RCC 7860 (cell line): ENCODE measurements around the gene ICE2.

Experiments
- DNase-seq: peaks from one replicate; pipeline ENCODE4 v3.0.0-alpha.2; 2015; ENCODE audit warnings: low spot score
- FAIRE-seq: peaks from 2 replicates; lab custom pipeline; 2012; peaks lifted over from hg19 to GRCh38; lab: Jason Lieb, UNC

The ICE2 gene

DNA sequence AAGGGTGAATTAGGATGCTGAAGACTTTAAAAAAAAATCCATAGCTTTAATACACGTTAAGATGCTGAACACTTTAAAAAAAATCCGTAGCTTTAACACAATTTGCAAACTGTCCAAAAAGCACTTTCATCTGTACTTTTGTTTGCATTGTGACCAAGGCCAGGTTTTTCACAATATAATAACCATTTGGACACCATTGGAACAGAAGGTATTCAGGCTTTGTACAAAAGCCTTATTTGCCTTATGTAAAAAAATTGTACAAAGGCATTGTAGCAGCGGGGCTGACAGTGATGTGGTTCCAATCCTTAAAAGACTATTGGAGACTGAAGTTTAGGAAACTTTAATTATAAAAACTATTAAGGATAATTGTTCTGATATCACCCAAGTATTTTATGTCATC is 15.2 kb upstream of the ICE2 start:
- FAIRE-seq (no peak), DNase-seq (no peak)

- FAIRE-seq, result no peak
- no peak for DNase-seq
These were observed 14.2 kb upstream of the ICE2 start for GRCh38 chr15:60493166-60493565.

DNA sequence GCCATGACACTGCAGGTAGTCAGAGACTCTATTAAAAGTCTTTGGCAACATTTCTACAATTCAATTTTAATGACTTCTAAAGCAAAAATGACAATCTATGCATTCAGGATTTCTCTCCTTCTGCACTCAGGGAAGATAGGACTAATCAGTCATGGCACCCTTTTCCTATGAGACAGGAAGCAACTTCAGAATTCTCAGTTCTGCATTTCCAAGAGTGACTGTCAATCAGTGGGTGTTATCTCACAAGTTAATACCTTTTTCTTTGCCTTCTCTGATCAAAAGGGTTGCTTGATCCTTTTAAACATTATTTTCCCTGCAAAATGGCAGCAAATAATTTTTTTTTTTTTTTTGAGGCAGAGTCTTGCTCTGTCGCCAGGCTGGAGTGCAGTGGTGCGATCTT is 7.8 kb upstream of the ICE2 start:
- FAIRE-seq (no peak), DNase-seq (no peak)

DNA sequence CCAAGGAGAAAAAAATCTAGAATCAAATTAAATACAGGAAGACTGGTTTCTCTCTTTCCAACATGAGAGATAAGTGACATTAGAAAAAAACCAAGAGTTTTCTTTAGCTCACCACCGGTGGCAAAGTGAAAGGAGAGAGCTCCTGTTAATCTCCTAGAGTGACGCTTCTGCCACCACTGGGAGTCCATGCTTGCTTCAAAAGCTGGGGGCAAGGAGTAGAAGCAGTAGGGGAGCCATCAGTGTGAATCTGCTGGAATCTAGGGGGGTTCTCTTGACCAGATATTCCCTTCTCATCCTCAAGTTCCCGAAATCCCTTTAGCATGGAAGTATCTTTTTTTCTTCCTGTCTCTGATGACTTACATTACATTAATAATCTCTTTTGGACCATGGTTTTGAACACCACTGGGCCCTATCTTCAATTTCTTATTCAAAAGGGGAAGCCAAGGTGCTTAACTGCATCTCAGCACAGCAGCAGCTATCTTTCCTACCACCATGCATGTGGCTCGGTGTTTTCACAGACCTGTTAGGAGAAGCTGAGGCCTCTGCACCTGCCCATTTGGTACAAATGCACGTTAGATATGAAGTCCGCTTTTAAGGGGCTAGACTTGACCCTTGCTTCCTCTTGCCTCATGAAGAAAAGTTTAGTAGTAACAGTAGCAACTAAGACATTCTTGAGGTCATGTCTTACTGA is 6.6 kb upstream of the ICE2 start:
- DNase-seq, result no peak
- no peak for FAIRE-seq

DNA sequence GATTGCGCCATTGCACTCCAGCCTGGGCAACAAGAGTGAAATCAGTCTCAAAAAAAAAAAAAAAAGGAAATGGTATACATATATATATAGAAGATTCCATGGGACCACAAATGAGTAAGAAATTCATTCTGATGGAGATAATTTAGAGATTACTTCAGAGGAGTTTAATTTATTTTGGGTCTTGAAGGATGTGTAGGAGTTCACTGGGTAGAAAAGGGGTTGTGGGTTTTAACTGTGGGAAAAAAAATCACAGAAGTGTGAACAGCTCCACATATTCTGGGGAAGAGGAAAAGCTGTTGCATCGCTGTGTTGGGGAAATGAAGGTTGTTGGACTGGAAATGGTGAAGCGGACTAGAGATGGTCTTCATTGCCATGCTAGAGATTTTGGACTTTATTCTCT is 4.1 kb upstream of the ICE2 start:
- DNase-seq (no peak), FAIRE-seq (no peak)

GRCh38 chr15:60480888-60481287 is 1.9 kb upstream of the ICE2 start:
- FAIRE-seq (no peak), DNase-seq (no peak)

- no peak for FAIRE-seq
- no peak for DNase-seq
These were observed 1.2 kb upstream of the ICE2 start for GRCh38 chr15:60480149-60480548.

DNA sequence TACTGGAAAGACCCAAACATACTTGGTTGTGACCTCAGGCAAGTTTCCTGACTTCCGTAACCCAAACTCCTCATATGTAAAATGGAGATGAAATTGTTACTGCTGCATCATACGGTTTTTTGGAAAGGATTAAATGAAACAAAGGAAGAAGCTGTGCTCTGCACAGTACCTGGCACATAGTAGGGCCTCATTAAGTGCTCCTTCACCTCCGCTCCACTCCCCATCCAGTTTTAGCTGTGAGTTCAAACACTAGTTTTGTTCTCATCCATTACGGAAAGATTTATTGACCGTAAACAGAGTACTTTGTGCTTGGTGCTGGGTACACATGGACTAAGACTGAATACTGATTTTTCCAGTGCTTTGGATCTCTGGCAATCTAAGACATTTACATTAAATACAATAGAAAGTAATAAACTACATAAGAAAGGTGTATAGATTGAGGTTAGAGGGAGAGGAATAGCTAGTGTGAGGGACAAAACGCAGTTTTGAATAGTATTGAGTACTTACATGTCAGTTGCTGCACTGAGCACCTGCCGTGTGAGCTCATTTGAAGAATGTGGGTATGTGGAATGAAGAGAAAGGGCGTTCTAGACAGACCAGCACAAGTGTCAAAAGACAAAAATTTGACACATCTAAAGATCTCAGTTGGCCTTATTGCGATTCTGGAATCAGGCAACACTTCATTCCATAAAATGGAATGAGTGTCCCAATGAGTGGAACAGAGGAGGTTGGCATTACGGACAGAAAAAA is 594 bp upstream of the ICE2 start:
- DNase-seq (no peak), FAIRE-seq (no peak)

GRCh38 chr15:60477916-60478565 is 901 bp downstream of the ICE2 start:
- FAIRE-seq (no peak), DNase-seq (peak; percentile 18)

- no peak for FAIRE-seq
These were observed 1.8 kb downstream of the ICE2 start for GRCh38 chr15:60477164-60477563.

DNA sequence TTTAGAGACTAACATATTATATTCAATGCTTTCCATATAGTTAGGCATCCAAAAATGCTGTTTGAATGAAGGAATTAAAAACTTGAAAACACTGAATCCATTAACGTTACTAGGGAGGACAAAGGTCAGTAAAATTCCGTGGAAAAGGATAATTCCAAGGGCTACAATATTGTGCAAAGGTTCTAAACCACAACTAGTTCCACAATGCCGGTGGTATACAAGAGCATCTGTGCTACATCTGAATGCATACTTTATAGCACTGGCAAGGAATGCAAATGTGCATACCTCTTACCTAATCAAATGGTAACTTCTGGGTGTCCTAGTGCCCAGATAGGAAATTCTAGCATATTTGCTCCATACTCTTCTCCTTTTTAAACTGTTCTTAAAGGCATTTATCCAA is 2.2 kb downstream of the ICE2 start:
- FAIRE-seq (no peak), DNase-seq (no peak)

More at GRCh38 chr15:60477164-60477563, 1.8 kb downstream of the ICE2 start:
- DNase-seq, result no peak

DNA sequence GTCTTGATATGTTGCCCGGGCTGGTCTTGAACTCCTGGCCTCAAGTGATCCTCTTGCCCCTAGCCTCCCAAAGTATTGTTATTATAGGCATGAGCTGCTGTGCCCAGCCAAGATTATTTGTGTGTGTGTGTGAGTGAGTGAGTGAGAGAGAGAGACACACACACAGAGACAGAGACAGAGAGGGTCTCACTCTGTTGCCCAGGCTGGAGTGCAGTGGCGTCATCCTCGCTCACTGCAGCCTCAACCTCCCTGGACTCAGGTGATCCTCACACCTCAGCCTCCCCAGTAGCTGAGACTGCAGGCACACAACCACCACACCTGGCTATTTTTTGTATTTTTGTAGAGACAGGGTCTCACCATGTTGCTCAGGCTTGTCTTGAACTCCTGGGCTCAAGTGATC is 5.8 kb downstream of the ICE2 start:
- FAIRE-seq (no peak), DNase-seq (no peak)

DNA sequence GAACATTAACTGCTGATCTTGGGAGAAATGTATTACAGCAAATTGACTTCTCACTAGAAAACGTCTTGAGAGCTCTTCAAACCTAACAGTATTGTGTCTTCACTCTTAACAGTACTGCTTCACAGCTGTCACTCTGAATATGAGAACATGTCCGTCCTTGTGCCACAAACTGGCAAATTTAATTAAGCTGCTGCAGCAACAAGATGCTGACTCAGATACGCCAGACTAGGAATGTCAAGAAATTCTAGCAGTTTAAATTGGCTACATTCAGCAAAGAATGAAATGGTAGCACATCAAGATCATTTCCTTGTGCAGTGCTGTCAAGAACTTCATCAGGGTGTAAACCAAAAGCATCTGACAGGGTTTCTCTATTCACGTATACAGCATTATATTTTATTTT is 7.6 kb downstream of the ICE2 start:
- FAIRE-seq, result no peak
- no peak for DNase-seq

DNA sequence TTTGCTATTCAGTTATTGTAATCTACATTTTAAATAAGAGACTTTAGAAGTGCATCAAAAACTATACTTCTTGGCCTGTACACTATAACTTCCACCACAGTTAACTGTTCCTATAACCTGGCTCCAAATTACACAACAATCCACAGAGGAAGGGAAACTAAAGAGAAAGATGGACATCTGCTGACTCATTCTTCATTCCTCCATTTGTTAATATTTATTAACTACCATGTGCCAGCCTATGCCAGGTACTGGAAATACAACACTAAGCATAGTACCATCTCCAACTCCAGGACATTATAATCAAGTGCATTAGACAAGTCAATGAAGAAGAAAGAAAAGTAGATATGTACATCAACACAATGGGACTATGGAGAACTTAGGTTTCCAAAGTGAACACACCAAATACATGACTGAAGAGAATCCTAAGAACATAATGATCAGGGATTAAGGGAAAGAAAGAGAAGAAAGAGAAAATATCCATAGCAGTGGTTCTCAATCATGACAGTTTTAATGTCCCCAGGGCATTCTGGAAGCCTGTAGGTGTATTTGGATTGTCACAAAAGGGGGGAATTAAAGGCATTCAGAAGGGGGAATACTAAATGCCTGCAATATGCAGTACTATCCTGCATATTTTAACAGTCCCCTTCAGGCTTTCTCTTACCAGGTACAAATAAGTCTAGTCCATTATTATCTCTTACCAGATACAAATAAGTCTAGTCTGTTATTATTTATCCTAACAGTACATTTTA is 8.9 kb downstream of the ICE2 start:
- DNase-seq, result peak; percentile 33
- peak; percentile 91 for FAIRE-seq

GRCh38 chr15:60464836-60465630 is 13.9 kb downstream of the ICE2 start:
- FAIRE-seq (no peak), DNase-seq (no peak)

- DNase-seq (no peak), FAIRE-seq (no peak)
These were observed 16.9 kb downstream of the ICE2 start for GRCh38 chr15:60462027-60462426.

DNA sequence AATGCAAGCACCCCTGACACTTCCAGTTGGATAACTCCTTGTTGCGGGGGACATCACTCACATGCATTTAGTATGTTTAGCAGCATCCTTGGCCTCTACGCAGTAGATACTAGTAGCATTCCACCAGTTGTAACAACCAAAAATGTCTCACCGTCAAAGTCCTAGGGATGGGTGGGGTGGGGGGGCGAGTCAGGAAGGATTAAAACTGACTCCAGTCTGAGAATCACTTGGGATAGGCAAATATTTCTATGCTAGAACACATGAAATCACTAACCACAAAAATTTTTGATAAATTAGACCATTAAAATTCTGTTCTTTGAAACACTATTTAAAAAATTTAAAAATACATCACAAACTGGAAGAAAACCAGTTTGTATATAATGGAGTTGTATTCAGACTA is 18.0 kb downstream of the ICE2 start:
- FAIRE-seq, result no peak
- no peak for DNase-seq

DNA sequence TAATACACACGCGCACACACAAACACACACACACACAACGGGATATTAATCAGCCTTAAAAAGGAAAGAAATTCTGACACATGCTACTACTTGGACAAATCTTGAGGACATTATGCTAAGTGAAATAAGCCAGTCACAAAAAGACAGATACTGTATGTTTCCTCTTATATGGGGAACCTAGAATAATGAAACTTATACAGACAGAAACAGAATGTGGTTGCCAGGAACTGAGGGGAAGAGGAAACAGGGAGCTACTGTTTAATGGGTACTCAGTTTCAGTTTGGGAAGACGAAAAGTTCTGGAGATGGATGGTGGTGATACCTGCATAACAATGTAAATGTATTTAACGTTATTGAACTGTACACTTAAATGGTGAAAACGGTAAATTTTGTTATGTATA is 20.2 kb downstream of the ICE2 start:
- DNase-seq, result no peak
- no peak for FAIRE-seq

DNA sequence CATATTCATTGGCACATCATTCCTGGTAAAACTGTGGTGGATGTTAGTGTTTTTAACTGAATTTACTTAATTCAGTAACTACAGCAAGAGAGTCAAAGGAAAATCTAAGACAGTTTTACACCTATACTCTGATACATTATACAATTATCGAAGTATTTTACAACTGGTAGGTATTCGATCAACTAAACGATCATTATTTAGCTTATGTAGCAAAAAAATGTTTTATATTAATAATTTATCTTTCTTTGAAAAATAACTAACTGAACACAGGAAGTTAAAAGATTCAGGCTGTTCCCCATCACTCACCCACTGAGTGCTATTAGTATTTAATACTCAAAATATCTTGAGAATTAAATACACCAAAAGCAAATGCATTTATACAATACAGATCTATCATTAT is 21.0 kb downstream of the ICE2 start:
- FAIRE-seq (no peak), DNase-seq (no peak)

DNA sequence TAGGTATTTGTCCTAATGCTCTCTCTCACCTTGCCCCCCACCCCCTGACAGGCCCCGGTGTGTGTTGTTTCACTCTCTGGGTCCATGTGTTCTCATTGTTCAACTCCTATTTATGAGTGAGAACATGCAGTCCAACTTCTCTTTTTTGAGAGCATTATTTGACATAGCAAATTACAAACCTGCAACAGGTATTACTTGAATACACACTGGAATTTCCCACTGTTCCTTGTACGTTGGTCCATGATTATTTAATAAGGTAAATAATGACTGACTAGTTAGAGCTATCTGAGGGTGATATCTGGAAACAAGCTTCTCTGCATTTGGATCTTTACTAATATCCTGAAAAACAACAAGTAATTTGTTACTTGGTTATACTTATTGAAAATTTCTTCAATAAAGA is 24.1 kb downstream of the ICE2 start:
- no peak for FAIRE-seq
- DNase-seq, result no peak
